Activated gamma-delta T cell treated with anti-CD3 and anti-CD28 coated beads, Interleukin-2, amount 50 U/mL, for 16 hours (primary cell): ENCODE results near the gene ZNF185.

Source experiments
- DNase-seq: peaks from one replicate; pipeline ENCODE4 v3.0.0-alpha.2; 2020; ENCODE audit warnings: low read depth

ZNF185 gene

DNA sequence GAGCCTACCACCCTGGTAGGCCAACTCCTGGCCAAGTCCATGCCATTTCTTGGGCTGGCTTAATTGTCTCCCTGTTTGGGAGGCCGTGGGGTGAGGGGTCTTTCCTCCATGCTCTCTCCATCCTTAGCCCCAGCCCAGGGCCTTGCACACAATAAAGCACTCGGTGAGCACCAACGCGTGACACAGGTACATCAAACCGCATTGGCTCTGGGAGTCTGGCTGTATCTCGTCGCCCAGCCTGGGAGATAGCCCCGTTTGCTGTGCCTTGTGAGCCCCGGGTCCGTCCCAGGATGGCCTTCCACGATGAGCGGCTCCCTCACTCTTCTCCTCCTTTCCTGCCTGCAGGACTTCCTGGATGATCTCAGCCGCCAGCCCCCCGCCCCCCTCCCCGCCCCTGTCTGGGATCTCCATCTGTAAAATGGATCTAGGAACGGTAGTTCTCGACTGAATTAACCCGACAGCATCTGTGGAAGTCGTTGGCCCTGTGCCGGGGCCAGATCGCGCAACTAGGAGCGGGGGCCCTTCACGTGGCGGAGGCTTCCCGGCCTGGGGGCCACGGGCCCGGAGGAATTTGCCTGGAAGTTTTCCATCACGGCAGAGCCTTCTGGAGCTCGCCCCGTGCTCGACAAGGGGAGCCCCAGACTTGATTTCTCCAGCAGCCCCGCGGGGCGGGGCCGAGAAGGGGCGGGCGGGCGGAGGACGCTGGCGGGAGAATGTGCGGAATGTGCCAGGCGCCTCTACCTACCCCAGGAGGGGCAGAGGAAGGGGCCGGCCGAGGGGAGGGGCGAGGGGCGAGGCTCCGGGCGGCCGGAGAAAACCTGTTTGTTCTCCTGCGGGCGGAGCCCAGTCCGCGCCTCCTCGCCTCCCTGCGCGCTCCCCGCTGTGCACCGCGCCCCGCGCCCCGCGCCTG, at the start of gene ZNF185:
Gene ZNF185, plus strand, starts transcription at position 846 of the 910 bp plus-strand sequence. CDS start 16,423 bp downstream, outside the sequence.
- DNase-seq = no peak

DNA sequence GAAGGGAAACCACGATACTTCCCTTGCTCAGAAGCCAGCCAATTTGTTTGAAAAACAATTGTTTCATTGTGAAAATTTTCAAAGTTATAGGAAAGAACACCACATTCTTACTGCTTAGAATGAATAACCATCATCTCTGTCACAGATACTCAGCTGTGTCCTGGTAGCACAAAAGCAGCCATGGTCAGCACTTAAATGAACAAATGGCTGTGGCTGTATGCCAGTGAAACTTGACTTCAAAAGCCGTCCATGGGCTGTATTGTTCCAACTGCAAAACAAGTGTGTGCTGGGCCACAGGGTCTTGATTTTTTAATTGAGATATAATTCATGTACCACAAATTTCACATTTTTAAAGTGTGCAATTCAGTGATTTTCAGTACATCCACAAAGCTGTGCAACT, 47.4 kb upstream of the ZNF185 start:
- no peak for DNase-seq

DNA sequence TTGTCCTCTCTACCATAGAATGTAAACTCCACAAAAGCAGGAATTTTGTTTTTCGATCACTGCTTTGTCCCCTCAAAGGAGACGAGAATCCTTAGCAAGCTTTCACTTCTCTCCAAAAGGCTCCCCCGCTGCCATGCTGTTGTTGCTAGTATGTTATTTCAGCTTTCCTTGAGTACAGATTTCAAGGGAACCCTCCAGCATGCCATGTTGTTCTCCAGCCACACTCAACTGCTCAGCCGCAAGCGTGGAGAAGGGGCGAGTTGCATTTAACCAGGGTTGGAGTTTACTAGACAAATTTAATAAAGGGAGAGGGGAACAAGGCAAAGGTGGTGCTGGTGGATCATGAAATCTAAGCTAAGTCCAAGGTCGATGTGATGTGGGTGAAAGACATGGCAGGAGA, 43.9 kb upstream of the ZNF185 start:
- no peak for DNase-seq

DNA sequence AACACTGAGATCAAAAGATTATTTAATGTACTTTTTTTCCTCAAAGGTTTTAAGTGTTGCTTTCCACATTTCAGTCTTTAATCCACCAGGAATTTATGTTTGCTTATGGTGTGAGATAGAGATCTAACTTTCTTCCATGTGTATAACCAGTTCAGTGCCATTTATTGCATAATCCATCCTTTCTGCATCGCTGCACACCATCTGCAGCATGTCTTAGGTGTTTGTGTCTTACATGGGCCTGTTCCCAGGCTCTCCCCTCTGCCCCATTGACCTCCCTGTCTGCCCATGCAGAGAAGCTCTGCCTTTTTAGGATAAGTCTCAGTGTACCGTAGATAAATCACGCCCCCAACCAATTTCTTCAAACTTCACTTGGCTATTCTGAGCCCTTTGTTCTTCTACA, 36.8 kb upstream of the ZNF185 start:
- no peak for DNase-seq

DNA sequence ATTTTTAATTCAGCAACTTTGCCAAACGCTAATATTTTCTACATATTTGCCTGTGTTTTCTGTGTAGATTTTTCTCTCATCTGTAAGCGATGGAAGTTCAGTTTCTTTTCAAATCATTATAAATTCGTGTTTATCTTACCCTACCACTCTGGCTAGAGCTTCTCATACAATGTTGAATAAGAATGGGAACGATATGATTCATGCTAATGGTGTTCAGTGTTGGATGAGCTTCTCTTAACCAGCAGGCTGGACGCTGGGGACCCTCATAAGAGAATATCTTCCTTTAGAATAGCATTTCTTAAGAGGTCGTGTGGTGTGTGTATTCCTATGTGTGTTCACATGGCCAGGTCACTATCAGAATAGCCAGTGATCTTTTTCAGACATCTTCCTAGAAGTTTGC, 36.0 kb upstream of the ZNF185 start:
- DNase-seq = no peak

DNA sequence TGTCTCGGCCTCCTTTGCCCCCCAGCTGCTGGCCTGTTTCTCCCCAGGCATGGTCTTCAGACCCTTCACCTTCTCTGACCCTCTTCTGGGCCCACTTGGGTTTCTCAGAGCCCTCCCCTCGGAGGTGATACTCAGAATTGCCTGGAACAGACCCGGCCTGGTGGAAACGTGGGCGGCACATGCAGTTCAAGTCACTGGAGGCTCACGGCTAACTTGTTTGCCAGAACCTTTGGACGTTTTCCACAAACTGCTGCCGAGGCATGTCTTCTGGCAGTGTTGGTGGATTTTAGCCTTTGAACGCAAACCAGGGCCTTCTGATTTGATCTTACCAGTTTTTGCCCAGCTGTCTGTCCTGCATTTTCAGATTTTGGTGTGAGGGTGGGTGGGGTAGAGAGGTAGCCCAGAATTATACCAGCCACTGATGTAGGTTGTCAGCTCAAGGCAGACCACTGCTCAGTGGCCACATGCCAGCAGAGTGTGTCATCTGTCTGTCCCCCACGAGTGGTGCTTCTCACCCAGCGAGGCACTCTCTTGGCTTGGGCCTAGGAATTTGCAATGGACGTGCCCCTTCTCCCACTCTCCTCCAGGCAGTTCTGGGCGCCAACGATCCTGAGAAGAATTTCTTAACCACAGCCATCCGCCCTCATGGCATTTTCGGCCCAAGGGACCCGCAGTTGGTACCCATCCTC, 32.5 kb upstream of the ZNF185 start:
- no peak for DNase-seq

DNA sequence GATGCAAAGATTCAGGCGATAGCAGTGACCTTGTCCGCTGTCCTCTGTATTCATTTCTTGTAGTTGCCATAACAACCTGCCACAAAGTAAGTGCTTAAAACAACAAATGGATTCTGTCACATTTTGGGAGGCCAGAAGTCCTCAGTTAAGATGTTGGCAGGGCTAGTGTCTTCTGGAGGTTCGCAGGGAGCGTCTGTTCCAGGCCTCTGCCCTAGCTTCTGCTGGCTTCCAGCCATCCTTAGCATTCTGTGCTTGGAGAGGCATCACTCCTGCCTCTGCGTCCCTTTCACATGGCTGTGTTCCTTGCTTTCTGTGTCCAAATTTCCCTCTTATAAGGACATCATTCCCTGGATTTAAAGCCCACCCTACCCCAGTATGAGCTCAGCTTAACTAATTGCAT, 31.5 kb upstream of the ZNF185 start:
- no peak for DNase-seq

DNA sequence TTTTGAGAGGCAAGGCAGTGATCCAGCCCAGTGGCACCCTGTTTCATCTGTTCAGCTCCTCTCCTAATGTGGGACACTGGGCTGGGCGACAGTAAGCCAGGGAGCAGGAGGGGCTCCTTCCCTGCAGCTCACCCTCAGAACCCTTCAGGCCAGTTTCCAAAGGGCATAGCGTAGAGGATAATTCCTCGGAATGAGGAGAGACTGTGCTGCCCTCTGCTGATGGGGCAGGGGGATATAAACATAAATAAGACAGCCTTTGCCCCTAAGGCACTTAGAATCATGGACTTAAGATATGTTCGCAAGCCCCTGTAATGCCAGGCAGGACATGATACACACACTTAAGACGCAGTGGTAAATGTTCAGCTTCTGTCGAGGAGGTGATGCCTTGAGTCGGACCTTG, 27.9 kb upstream of the ZNF185 start:
- no peak for DNase-seq

DNA sequence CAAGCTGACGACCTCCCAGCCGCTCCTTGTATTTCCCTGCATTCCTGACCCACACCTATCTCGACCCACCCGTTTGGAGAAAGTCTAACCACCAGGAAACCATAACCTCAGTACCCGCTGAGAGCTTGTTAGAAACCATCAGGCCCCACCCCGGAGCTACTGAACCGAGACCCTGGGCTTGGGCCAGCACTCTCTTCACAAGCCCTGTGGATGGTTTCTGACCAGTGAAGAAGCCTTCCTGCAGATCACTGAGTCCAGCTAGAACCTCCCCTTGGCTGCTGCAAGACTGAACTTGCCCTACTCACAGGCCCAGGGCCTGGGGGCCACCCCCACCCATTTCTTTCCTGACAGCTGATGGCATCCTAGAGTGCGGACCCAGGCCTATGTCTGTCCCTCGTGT, 26.6 kb upstream of the ZNF185 start:
- no peak for DNase-seq

DNA sequence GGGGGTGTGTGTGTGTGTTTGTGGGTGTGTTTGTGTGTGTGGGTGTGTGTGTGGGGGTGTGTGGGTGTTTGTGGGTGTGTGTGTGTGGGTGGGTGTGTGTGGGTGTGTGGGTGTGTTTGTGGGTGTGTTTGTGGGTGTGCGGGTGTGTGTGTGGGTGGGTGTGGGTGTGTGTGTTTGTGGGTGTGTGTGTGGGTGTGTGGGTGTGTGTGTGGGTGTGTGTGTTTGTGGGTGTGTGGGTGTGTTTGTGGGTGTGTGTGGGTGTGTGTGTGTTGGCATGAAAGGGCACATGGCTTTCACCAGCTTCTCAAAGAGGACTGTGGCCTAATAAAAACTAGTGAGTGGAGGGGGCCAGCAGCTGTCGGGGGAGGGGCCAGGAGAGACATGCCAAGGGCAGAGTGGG, 25.3 kb upstream of the ZNF185 start:
- no peak for DNase-seq

DNA sequence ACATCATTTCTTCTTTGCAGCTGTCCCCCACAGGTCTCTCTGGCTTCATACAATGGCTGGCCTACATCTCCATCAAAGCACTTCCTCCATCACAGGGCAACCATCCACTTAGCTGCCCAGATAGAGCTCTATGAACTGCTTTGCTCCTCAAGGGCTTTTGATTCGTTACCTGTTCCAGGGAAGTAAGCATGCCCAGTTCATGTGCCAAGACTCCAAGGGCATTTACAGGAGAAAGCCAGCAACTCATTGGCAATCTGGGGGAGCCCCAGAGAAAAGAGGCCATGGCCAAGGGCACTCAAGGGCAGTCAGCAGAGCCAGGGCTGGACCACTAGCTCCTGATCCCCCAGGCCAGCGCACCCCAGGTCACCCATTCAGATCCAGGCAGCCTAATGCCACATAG, 24.5 kb upstream of the ZNF185 start:
- no peak for DNase-seq

DNA sequence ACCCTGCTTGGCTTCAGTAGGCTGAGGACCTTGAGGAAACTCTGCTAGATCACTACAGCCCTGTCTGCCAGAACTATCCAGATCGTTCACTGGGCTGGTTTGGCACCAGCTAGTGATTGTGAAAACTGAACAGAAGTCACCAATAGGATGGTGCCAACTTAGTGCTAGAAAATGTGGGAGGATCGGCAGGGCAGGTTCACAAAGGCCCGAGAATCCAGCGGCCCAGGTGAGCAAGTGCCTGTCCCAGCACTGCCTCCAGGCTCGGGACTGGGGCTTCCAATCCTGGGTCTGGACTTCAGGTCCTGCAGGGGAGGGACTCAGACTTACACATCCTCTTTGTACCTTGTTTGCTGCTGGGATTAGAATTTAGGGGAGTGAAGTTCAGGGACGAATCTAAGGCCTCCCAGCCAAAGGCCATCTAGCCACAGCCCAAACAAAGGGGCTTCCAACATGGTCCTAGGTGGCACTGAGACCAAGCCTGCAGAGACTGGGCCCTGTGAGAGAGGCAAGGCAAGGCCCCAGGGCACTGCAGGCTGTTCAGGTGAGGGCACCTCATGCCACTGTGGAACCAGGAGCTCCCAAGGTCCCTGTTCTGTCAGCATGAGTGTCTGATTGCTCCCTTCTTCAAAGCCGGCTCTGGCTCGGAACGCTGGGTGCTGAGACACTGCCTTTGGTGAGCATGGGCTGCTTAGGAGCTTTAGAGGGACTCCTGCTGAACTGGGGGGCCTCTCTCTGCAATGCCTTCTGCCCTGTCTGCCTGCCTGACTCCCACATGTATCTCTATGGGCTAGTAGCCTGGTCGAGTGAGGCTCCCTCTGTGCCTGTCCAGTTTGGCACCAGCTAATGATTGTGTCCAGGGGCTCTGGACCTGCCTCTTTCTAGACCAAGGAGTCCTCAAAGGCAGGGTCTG, 20.7 kb upstream of the ZNF185 start:
- no peak for DNase-seq

DNA sequence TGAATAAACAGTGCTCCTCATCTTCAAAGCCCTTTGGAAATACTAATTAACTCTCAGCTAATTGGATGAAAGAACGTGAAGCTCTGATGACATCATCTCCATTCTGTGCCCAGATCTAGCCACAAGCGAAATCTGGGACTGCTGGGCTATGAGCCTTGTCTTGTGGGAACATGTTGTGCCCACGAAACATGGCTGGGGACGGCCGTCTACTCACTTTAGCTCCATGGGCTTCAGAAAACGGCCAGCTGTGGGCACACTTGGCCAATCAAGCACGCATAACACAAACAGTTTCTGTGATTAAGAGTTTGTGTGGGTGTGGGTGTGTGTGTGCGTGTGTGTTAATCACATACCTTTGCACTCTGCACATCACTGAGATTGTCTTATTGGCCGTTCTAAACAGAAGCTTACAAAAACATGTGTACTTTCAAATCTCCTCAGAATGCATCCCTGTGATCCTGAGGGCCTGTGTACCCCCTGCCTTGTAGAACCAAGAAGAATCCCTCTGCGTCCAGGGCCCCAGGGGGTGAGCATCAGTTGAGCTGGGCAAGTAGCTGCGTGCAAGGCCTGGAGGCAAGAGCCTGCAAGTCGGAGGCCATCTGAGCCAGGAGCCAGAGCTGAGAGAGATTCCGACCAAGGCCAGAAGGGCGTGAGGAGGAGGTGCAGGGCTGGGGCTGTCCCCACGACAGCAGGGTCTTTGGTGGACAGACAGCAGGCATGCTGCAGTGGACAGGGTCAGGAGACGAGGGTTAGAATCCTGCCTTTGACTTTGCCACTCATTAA, 18.7 kb upstream of the ZNF185 start:
- no peak for DNase-seq

DNA sequence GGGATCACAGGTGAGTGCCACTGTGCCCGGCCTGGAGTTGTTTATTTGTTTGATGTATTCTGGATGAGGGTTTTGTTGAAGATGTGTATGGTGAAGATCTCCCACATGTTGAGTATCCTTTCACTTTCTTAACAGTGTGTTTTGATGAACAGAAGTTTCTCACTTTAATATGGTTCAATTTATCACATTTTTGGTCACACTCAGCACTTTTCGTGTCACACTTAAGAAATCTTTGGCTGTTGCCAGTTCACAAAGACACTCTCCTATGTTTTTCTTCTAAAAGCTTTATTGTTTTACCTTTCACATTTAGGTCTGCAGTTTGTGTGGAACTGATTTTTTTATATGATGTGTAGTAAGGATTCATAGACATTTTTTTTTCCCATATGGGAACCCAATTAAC, 16.6 kb upstream of the ZNF185 start:
- DNase-seq = no peak

DNA sequence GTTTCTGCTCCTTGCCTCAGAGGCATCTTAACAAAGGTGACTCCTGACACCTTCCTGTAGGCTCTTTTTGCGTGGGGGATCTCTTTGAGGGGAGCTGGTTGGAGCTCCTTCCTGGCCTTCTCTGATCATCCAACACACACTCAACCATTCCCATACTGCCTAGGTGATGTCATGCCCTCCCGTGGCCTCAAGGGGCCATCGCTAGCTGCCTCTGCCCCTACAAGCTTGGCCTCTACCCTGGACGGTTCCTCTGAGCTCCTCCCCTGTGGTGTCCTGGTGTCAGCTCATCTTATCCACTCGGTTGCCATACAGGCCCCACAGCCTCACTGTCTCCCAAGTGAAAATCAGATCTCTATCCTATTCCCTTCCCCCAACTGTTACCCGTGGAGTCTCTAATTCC, 13.7 kb upstream of the ZNF185 start:
- no peak for DNase-seq

DNA sequence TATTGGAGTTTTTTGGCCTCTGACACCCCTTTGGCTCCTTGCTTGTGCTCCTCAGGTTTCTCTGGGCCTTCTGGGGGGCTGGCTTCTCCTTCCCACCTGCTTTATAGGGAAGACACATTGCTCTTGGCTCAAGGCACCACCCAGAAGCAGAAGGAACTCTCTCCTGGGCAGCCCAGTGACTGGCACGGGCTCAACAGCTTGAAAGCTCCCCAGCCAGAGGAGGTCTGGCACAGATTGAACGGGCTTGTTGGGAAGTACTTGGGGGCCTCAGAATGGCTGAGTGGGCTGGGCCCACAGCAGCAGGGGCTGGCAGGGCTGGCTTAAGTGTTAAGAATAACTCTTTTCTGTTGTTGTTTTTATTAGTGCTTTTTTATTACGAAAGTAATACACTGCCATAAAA, 11.2 kb upstream of the ZNF185 start:
- DNase-seq = no peak

DNA sequence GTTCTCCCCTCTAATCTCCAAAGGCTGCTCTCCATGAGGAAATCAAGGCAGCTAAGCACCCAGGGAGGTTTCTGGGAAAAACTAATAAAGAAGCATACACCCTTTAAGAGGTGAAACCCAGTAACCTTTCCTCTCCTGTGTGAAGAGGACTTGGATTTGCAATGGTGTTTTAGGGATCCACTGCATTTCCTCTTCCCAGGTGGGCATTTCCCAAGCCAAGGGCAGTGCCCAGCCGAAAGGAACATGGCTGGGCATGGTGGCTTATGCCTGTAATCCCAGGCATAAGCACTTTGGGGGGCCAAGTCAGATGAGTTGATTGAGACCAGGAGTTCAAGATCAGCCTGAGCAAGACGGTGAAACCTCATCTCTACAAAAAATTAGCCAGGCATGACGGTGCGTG, 5.4 kb upstream of the ZNF185 start:
- no peak for DNase-seq

DNA sequence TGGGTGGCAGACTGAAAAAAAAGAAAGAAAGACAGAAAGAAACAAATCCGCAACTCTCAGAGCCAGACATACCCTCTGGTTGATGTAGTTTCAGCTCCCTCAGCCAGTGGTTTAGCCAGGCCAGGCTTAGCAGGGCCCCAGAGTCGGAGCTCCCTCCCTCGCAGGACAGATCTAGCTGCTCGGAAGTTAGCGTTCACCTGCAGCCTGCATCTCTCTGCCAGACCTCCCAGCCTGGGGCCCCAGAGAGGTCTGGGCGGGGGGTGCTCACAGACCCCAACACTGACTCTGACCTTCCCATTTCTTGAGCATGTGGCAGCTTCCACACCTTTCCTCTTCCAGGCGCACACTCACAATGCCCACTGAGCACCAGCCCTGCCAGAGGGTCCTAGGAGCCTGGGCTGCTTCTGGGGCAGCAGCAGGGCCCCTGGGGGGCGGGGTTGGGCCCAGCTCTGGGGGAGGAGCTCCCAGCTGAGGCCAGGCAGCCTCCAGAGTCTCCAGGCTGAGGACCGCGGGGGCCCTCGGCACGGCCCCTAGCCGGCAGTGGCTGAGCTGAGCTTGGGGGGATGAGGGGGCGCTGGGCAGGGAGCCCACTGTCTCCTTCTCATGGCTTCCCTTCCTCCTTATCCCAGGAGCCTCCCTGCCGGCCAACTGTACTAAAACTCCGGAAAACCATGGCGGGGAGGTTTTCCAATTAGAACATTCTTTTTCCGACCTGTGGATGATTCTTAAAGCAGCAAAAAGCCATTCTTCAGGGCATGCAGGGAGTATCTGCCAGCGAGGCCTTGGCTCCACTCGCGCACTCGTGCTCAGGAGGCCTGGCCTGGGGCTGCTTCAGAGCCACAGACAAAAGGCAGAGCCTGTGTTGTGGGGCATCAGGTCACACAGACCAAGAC, 4.6 kb upstream of the ZNF185 start:
- DNase-seq = no peak

DNA sequence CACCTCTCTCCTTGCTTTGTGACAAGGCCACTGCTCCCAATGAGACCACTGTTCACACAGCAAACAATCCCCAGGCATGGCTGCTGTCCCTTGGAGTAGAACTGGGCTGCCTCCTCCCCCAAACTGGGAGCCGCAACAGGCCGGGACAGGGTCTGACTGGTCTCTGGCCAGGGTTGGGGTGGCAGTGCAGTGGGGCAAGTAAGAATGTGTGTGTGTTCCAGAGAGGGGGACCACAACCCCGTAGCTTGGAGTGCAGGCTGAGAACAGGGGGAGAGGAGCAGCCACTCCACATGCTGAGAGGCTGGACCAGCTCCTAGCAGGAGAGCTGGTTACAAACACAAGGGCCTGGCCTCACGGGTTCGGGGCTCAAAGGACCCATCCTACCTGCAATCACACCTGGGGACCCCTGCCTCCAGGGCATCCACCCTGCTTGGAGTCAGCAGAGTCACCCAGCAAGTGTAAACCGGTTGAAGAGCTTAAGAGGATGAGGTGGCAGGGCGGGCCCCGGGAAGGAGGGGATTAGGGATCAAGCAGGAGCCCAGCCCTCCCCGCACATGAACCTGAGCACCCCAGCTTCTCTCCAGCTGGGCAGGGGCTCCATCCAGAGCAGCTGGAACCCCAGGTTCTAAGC, 3.8 kb upstream of the ZNF185 start:
- DNase-seq = no peak

DNA sequence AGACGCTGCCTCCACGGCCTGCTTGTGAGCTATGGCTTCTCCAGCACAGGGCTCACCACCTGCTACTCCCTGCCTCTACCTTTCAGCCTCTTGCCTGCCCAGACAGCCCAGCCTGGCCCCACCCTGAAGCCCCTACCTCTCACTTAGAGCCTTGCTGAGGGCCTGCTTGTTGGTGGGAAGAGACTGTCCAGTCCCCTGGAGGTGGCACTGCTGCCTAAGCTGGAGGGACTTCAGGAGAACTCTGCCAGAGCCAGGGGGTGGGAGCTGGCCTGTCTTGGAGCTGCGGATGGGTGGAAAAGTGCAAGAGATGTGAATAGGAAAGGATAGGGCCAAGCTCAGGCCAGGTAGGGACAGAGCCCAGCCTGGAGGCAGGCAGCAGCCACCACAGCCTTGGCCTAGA, 2.7 kb upstream of the ZNF185 start:
- DNase-seq = no peak
